DOHH2 (cell line): ENCODE results near the gene ZNF106.

ENCODE experiments used
- H3F3A ChIP-seq: fragments of 200-600 bp; sonication (generic), shearing (Covaris generic); 2 replicates; pipeline ENCODE4 v1.6.0; 2016; ENCODE audit warnings: antibody characterized with exemption, mild to moderate bottlenecking; ENCODE audit not compliant: control insufficient read depth, insufficient read depth
- H3K27ac ChIP-seq: fragments of 200-600 bp; sonication (generic); 2 replicates; pipeline ENCODE4 v1.5.1; 2014; ENCODE audit warnings: low read depth, mild to moderate bottlenecking, low read length, moderate library complexity
- H3K27me3 ChIP-seq: fragments of 200-600 bp; sonication (generic); 2 replicates; pipeline ENCODE4 v1.6.1; 2014; ENCODE audit warnings: mild to moderate bottlenecking, low read length, mixed read lengths; ENCODE audit not compliant: control insufficient read depth
- H3K36me3 ChIP-seq: fragments of 200-600 bp; sonication (generic); 2 replicates; pipeline ENCODE4 v1.6.1; 2014; ENCODE audit warnings: mild to moderate bottlenecking, low read length, moderate library complexity, mixed read lengths; ENCODE audit not compliant: control insufficient read depth
- H3K4me1 ChIP-seq: fragments of 200-600 bp; sonication (generic); 2 replicates; pipeline ENCODE4 v1.6.1; 2014; ENCODE audit warnings: mild to moderate bottlenecking, low read length, mixed read lengths; ENCODE audit not compliant: control insufficient read depth
- H3K4me2 ChIP-seq: fragments of 200-600 bp; sonication (generic); 2 replicates; pipeline ENCODE4 v1.6.0; 2014; ENCODE audit warnings: mild to moderate bottlenecking, low read length, moderate library complexity
- H3K4me3 ChIP-seq: fragments of 200-600 bp; sonication (generic); 2 replicates; pipeline ENCODE4 v1.5.1; 2014; ENCODE audit warnings: mild to moderate bottlenecking, low read length, mixed read lengths
- H3K79me2 ChIP-seq: fragments of 200-600 bp; sonication (generic); 2 replicates; pipeline ENCODE4 v1.6.1; 2014; ENCODE audit warnings: mild to moderate bottlenecking, low read length, mixed read lengths; ENCODE audit not compliant: control insufficient read depth
- H3K9me2 ChIP-seq: fragments of 200-600 bp; sonication (generic); replicated peaks from 2 replicates; pipeline ENCODE4 v1.6.1; 2014; ENCODE audit warnings: mild to moderate bottlenecking, low read length, mixed read lengths; ENCODE audit not compliant: control insufficient read depth
- H3K9me3 ChIP-seq: fragments of 200-600 bp; sonication (generic); 2 replicates; pipeline ENCODE4 v1.6.1; 2014; ENCODE audit warnings: antibody characterized with exemption, low read length, mixed read lengths; ENCODE audit not compliant: control insufficient read depth, insufficient read depth
- H4K20me1 ChIP-seq: fragments of 200-600 bp; sonication (generic); 2 replicates; pipeline ENCODE4 v1.6.0; 2014; ENCODE audit warnings: low read depth, mild to moderate bottlenecking, antibody characterized with exemption, low read length, moderate library complexity; ENCODE audit not compliant: control insufficient read depth, insufficient read depth
- CTCF ChIP-seq: fragments of 200-600 bp; sonication (generic); IDR thresholded peaks from one replicate; pipeline ENCODE4 v1.5.1; 2014; ENCODE audit warnings: antibody characterized with exemption, mild to moderate bottlenecking, low read depth, low read length; ENCODE audit not compliant: poor library complexity, severe bottlenecking
- EZH2phosphoT487 ChIP-seq: fragments of 200-600 bp; sonication (generic); IDR thresholded peaks from 2 replicates; pipeline ENCODE4 v1.6.1; 2017; ENCODE audit warnings: borderline replicate concordance, mild to moderate bottlenecking, antibody characterized with exemption, low read length, moderate library complexity, mixed read lengths

Gene ZNF106

GRCh38 chr15:42375941-42376340 lies 115.0 kb downstream of the ZNF106 start:
- Histone ChIP-seq H3K9me3 (peaks cover 9% of the 10 kb centered on the region; the same call in 1 of the 2 replicates), H3K79me2 (no peaks in the 10 kb centered on the region), H3K4me1 (no peaks in the 10 kb centered on the region), H3K4me3 (no peak overlapping the region), H3K27me3 (no peaks in the 10 kb centered on the region), H3K36me3 (no peaks in the 10 kb centered on the region), H3K4me2 (no peak overlapping the region), H3K9me2 (no peaks in the 10 kb centered on the region), H4K20me1 (no peaks in the 10 kb centered on the region), H3K27ac (no peak overlapping the region), H3F3A (no peaks in the 10 kb centered on the region)
- no peak for TF ChIP-seq EZH2phosphoT487
- TF ChIP-seq CTCF: no peak

GRCh38 chr15:42375252-42375651 lies 115.7 kb downstream of the ZNF106 start:
- H3F3A ChIP-seq: no peaks in the 10 kb centered on the region
- TF ChIP-seq CTCF (no peak), EZH2phosphoT487 (no peak)
- no peaks in the 10 kb centered on the region for H4K20me1 ChIP-seq
- H3K4me3 ChIP-seq: no peak overlapping the region
- peaks cover 9% of the 10 kb centered on the region; the same call in 1 of the 2 replicates for H3K9me3 ChIP-seq
- no peaks in the 10 kb centered on the region for H3K4me1 ChIP-seq
- no peaks in the 10 kb centered on the region for H3K9me2 ChIP-seq
- no peaks in the 10 kb centered on the region for H3K79me2 ChIP-seq
- no peak overlapping the region for H3K27ac ChIP-seq
- no peak overlapping the region for H3K4me2 ChIP-seq
- H3K36me3 ChIP-seq: no peaks in the 10 kb centered on the region
- H3K27me3 ChIP-seq: no peaks in the 10 kb centered on the region

DNA sequence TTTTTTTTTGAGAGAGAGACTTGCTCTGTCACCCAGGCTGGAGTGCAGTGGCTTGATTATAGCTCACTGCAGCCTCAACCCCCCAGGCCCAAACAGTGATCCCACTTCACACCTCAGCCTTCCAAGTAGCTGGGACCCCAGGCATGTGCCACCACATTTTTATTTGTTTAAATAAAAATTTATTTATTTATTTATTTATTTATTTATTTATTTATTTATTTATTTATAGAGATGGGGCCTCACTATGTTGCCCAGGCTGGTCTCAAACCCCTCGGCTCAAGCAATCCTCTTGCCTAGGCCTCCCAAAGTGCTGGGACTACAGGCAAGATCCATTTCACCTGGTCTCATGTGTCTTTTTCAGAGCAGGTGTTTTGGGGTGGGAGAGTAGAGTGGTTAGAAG lies 116.1 kb downstream of the ZNF106 start:
- no peaks in the 10 kb centered on the region for H3K79me2 ChIP-seq
- no peaks in the 10 kb centered on the region for H3F3A ChIP-seq
- H3K9me2 ChIP-seq: no peaks in the 10 kb centered on the region
- no peaks in the 10 kb centered on the region for H3K4me1 ChIP-seq
- no peak overlapping the region for H3K27ac ChIP-seq
- peaks cover 9% of the 10 kb centered on the region; the same call in 1 of the 2 replicates for H3K9me3 ChIP-seq
- H3K36me3 ChIP-seq: no peaks in the 10 kb centered on the region
- no peak overlapping the region for H3K4me2 ChIP-seq
- no peaks in the 10 kb centered on the region for H3K27me3 ChIP-seq
- H3K4me3 ChIP-seq: no peak overlapping the region
- no peak for TF ChIP-seq CTCF
- H4K20me1 ChIP-seq: no peaks in the 10 kb centered on the region

GRCh38 chr15:42373936-42374335 lies 117.0 kb downstream of the ZNF106 start:
- Histone ChIP-seq H3K27ac (no peak overlapping the region), H4K20me1 (no peaks in the 10 kb centered on the region), H3K36me3 (no peaks in the 10 kb centered on the region), H3K27me3 (no peaks in the 10 kb centered on the region), H3K4me2 (no peak overlapping the region), H3K4me3 (no peak overlapping the region), H3K79me2 (no peaks in the 10 kb centered on the region), H3K4me1 (no peaks in the 10 kb centered on the region), H3F3A (no peaks in the 10 kb centered on the region), H3K9me3 (peaks cover 9% of the 10 kb centered on the region; the same call in 1 of the 2 replicates), H3K9me2 (no peaks in the 10 kb centered on the region)
- TF ChIP-seq CTCF (no peak), EZH2phosphoT487 (no peak)
